Femur (tissue), 1 donor: ENCODE results near the gene SERTAD3.
"Not testable (repeated sequence)": the region's sequence is repeated elsewhere in the genome, so short reads cannot be mapped to it uniquely, and the experiment has no call there.

ENCODE experiments used
- DNase-seq: peaks from one replicate; pipeline ENCODE4 v3.0.0-alpha.2; 2017

SERTAD3 gene

GRCh38 chr19:40457953-40458596 is 13.9 kb upstream of the SERTAD3 start:
- no peak for DNase-seq

GRCh38 chr19:40457048-40457447 is 12.9 kb upstream of the SERTAD3 start:
- no peak for DNase-seq

GRCh38 chr19:40453943-40454342 is 9.8 kb upstream of the SERTAD3 start:
- DNase-seq = not testable (repeated sequence)

- no peak for DNase-seq
These were observed 9.1 kb upstream of the SERTAD3 start for GRCh38 chr19:40453151-40453735.

GRCh38 chr19:40452016-40452415 is 7.9 kb upstream of the SERTAD3 start:
- no peak for DNase-seq

GRCh38 chr19:40450664-40451063 is 6.5 kb upstream of the SERTAD3 start:
- no peak for DNase-seq

- no peak for DNase-seq
These were observed 5.4 kb upstream of the SERTAD3 start for GRCh38 chr19:40449506-40449905.

- no peak for DNase-seq
These were observed 2.2 kb upstream of the SERTAD3 start for GRCh38 chr19:40446263-40446784.

GRCh38 chr19:40445780-40446262 is 1.7 kb upstream of the SERTAD3 start:
- no peak for DNase-seq

- DNase-seq = no peak
These were observed 734 bp upstream of the SERTAD3 start for GRCh38 chr19:40444825-40445312.

GRCh38 chr19:40443131-40443999 is 770 bp downstream of the SERTAD3 start:
- DNase-seq = peak; percentile 100

GRCh38 chr19:40442328-40443130 is 1.6 kb downstream of the SERTAD3 start:
- no peak for DNase-seq

GRCh38 chr19:40441719-40442253 is 2.3 kb downstream of the SERTAD3 start:
- no peak for DNase-seq

- no peak for DNase-seq
These were observed 5.9 kb downstream of the SERTAD3 start for GRCh38 chr19:40438284-40438683.

GRCh38 chr19:40433391-40434216 is 10.5 kb downstream of the SERTAD3 start:
- peak; percentile 94 for DNase-seq

GRCh38 chr19:40432760-40433159 is 11.4 kb downstream of the SERTAD3 start:
- not testable (repeated sequence) for DNase-seq

GRCh38 chr19:40431698-40432097 is 12.4 kb downstream of the SERTAD3 start:
- DNase-seq = no peak

GRCh38 chr19:40430242-40430641 is 13.9 kb downstream of the SERTAD3 start:
- not testable (repeated sequence) for DNase-seq

- DNase-seq = not testable (repeated sequence)
These were observed 15.9 kb downstream of the SERTAD3 start for GRCh38 chr19:40428197-40428596.

- DNase-seq = peak; percentile 100
These were observed 18.5 kb downstream of the SERTAD3 start, which contains the start of gene SERTAD1 for GRCh38 chr19:40425450-40426287. Gene SERTAD1, minus strand, starts transcription at chr19:40425992. Its CDS starts 2,446 bp downstream, at chr19:40423546.
